Hepatocyte (in vitro differentiated cells): Measurements from ENCODE around the gene GNAS.

Experiments used
- EZH2 ChIP-seq: fragments of 200-600 bp; sonication (generic); IDR thresholded peaks from 2 replicates; pipeline ENCODE4 v1.6.1; 2016; ENCODE audit warnings: antibody characterized with exemption, mild to moderate bottlenecking, borderline replicate concordance
- TF ChIP-seq, protein P1 (sequence below): fragments of 200-600 bp; sonication (generic); IDR thresholded peaks from 2 replicates; pipeline ENCODE4 v1.5.1; 2016; ENCODE audit warnings: antibody characterized with exemption, mild to moderate bottlenecking; ENCODE audit not compliant: poor library complexity

DNA sequence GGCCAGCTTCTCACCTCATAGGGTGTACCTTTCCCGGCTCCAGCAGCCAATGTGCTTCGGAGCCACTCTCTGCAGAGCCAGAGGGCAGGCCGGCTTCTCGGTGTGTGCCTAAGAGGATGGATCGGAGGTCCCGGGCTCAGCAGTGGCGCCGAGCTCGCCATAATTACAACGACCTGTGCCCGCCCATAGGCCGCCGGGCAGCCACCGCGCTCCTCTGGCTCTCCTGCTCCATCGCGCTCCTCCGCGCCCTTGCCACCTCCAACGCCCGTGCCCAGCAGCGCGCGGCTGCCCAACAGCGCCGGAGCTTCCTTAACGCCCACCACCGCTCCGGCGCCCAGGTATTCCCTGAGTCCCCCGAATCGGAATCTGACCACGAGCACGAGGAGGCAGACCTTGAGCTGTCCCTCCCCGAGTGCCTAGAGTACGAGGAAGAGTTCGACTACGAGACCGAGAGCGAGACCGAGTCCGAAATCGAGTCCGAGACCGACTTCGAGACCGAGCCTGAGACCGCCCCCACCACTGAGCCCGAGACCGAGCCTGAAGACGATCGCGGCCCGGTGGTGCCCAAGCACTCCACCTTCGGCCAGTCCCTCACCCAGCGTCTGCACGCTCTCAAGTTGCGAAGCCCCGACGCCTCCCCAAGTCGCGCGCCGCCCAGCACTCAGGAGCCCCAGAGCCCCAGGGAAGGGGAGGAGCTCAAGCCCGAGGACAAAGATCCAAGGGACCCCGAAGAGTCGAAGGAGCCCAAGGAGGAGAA lies 12.3 kb upstream of the GNAS start:
- TF ChIP-seq, protein P1, sequence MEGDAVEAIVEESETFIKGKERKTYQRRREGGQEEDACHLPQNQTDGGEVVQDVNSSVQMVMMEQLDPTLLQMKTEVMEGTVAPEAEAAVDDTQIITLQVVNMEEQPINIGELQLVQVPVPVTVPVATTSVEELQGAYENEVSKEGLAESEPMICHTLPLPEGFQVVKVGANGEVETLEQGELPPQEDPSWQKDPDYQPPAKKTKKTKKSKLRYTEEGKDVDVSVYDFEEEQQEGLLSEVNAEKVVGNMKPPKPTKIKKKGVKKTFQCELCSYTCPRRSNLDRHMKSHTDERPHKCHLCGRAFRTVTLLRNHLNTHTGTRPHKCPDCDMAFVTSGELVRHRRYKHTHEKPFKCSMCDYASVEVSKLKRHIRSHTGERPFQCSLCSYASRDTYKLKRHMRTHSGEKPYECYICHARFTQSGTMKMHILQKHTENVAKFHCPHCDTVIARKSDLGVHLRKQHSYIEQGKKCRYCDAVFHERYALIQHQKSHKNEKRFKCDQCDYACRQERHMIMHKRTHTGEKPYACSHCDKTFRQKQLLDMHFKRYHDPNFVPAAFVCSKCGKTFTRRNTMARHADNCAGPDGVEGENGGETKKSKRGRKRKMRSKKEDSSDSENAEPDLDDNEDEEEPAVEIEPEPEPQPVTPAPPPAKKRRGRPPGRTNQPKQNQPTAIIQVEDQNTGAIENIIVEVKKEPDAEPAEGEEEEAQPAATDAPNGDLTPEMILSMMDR, result no peak
- peak; percentile 54 for TF ChIP-seq EZH2
